HepG2 (cell line): ENCODE data around the gene RABEP1. TPM values are rescaled to one million over a fixed set of nuclear protein-coding genes. Genes with fewer than 3 reads are reported as not detected.

Experiments used
- ATAC-seq: fragments of 200-7000 bp; cut with Tn5 transposase; 3 replicates; pipeline ENCODE4 v1.9.1; 2020; ENCODE audit warnings: mild to moderate bottlenecking, moderate library complexity
- BruUV-seq: library from RNA; stranded (reverse); fragments of 400-500 nt; replicated peaks from 2 replicates; lab custom pipeline; 2021; lab: Mats Ljungman, UMichigan
- CTCF ChIA-PET: fragments of 300-600 bp; formaldehyde crosslinking; extraction: SDS; loops from one replicate; lab custom pipeline; 2021; ENCODE audit warnings: low total read pairs, inconsistent platforms, low intra/inter-chr PET ratio; lab: Yijun Ruan, JAX
- POLR2A ChIA-PET: fragments of 350-600 bp; sonication (Branson Sonifier 250); formaldehyde crosslinking; loops from one replicate; lab custom pipeline; 2020; ENCODE audit warnings: antibody characterized with exemption, inconsistent platforms; lab: Yijun Ruan, JAX
- DNase-seq: peaks from one replicate; pipeline ENCODE4 v3.0.0-alpha.2; 2015; ENCODE audit warnings: low spot score
- FAIRE-seq: peaks from 3 replicates; lab custom pipeline; 2011; peaks lifted over from hg19 to GRCh38; lab: Jason Lieb, UNC
- H2AFZ ChIP-seq: one replicate; pipeline ENCODE4 v1.6.1; 2011; ENCODE audit warnings: low read length, inconsistent platforms
- H3K27ac ChIP-seq: fragments of 300-600 bp; 3 replicates; pipeline ENCODE4 v1.8.0; 2011; ENCODE audit warnings: mixed run types, mild to moderate bottlenecking, mixed read lengths, low read length, inconsistent platforms; ENCODE audit not compliant: insufficient read depth; ENCODE audit errors: extremely low read length
- H3K27me3 ChIP-seq, 2 experiments: fragments of 200-600 bp in 1 of 2; 2 replicates in 1 of 2; 3 replicates in 1 of 2; pipeline versions ENCODE4 v1.6.0 to v1.8.0; 2011; ENCODE audit warnings: low read length in 2 of 2, mild to moderate bottlenecking in 2 of 2, moderate library complexity in 2 of 2, inconsistent platforms in 1 of 2; ENCODE audit not compliant: insufficient read depth in 2 of 2, control insufficient read depth in 1 of 2
- H3K36me3 ChIP-seq, 2 experiments: fragments of 200-600 bp in 1 of 2; replicated peaks in 1 of 2; 2 replicates in 1 of 2; 3 replicates in 1 of 2; pipeline versions ENCODE4 v1.5.1 to v1.8.0; 2011; ENCODE audit warnings: low read length in 2 of 2, inconsistent platforms in 1 of 2; ENCODE audit not compliant: insufficient read depth in 2 of 2, control insufficient read depth in 1 of 2
- H3K4me1 ChIP-seq: 2 replicates; pipeline ENCODE4 v1.5.1; 2012; ENCODE audit warnings: low read length, inconsistent platforms; ENCODE audit not compliant: insufficient read depth
- H3K4me2 ChIP-seq: 2 replicates; pipeline ENCODE4 v1.6.0; 2011; ENCODE audit warnings: low read depth, low read length, inconsistent platforms
- H3K4me3 ChIP-seq, 3 experiments: fragments of 200-600 bp in 1 of 3; sonication (generic), shearing (Covaris generic) in 1 of 3; replicated peaks in 1 of 3; 2 replicates each; pipeline ENCODE4 v1.5.1; 2011 to 2016; ENCODE audit warnings: low read length in 3 of 3, inconsistent platforms in 2 of 3, low read depth in 2 of 3, mild to moderate bottlenecking in 2 of 3, control low read depth in 1 of 3, mixed read lengths in 1 of 3; ENCODE audit not compliant: insufficient read depth in 1 of 3
- H3K79me2 ChIP-seq: one replicate; pipeline ENCODE4 v1.6.1; 2011; ENCODE audit warnings: low read length, inconsistent platforms; ENCODE audit not compliant: insufficient read depth
- H3K9ac ChIP-seq: 2 replicates; pipeline ENCODE4 v1.6.0; 2011; ENCODE audit warnings: mild to moderate bottlenecking, low read depth, low read length, inconsistent platforms; ENCODE audit not compliant: insufficient read depth
- H3K9me3 ChIP-seq: 2 replicates; pipeline ENCODE4 v1.5.1; 2012; ENCODE audit warnings: mild to moderate bottlenecking, low read length
- H4K20me1 ChIP-seq: 2 replicates; pipeline ENCODE4 v1.6.0; 2011; ENCODE audit warnings: inconsistent platforms, mild to moderate bottlenecking, low read length, moderate library complexity; ENCODE audit not compliant: insufficient read depth
- DMTF1 ChIP-seq: sonication (generic); formaldehyde crosslinking; IDR thresholded peaks from 2 replicates; pipeline ENCODE4 v1.4.0; 2020; ENCODE audit warnings: mild to moderate bottlenecking, missing genetic modification reagents
- FOSL1 ChIP-seq: sonication (generic); formaldehyde crosslinking; IDR thresholded peaks from 2 replicates; pipeline ENCODE4 v1.9.0; 2021; ENCODE audit warnings: missing genetic modification reagents, borderline replicate concordance
- GZF1 ChIP-seq: sonication (generic); formaldehyde crosslinking; IDR thresholded peaks from 2 replicates; pipeline ENCODE4 v1.5.1; 2020; ENCODE audit warnings: mild to moderate bottlenecking, missing genetic modification reagents
- ZFP90 ChIP-seq: sonication (generic); formaldehyde crosslinking; IDR thresholded peaks from 2 replicates; pipeline ENCODE4 v1.8.0; 2022; ENCODE audit warnings: missing genetic modification reagents, mild to moderate bottlenecking, inconsistent platforms, borderline replicate concordance
- ZNF576 ChIP-seq: sonication (generic); formaldehyde crosslinking; IDR thresholded peaks from 2 replicates; pipeline ENCODE4 v1.4.0; 2020; ENCODE audit warnings: mild to moderate bottlenecking, missing genetic modification reagents
- ZNF607 ChIP-seq: sonication (generic); formaldehyde crosslinking; IDR thresholded peaks from 2 replicates; pipeline ENCODE4 v1.5.1; 2020; ENCODE audit warnings: missing genetic modification reagents, mild to moderate bottlenecking, borderline replicate concordance
- WGBS: methylation state at CpG from one replicate; pipeline ENCODE4 v1.1.6; 2017; ENCODE audit warnings: low lambda C conversion rate; 5-methylcytosine and 5-hydroxymethylcytosine counted together
- in situ Hi-C: cut with HindIII; loops from 2 replicates; pipeline ENCODE4 v1.10.0; 2017; ENCODE audit warnings: low pct_unique_long_range_greater_than_20kb; ENCODE audit not compliant: extremely low pct_ligation_motif_present
- intact Hi-C: fragments of 100-400 bp; cut with micrococcal nuclease; formaldehyde crosslinking; loops from one replicate; pipeline ENCODE4 v1.10.0; 2022; ENCODE audit not compliant: unreplicated experiment
- polyA plus RNA-seq, 8 experiments: library from polyadenylated mRNA; depleted of rRNA in 3 of 8; stranded (reverse) in 7 of 8; unstranded in 1 of 8; fragments of >200 nt; fragmentation: Illumina TruSeq in 4 of 8; extraction: Trizol in 4 of 8; gene quantifications; 2 replicates each; pipeline versions ENCODE4 v1.2.1 to v1.2.3, GENCODE V29; 2011 to 2016; ENCODE audit warnings: low read depth in 4 of 8, missing spikeins in 1 of 8, mixed read lengths in 1 of 8; ENCODE audit not compliant: insufficient read depth in 1 of 8
- total RNA-seq, 5 experiments: library from RNA; depleted of rRNA; stranded (reverse); fragments of >200 nt; fragmentation: Illumina TruSeq; extraction: Trizol; gene quantifications; 2 replicates each; pipeline ENCODE4 v1.2.3, GENCODE V29; 2016; ENCODE audit warnings: low read depth in 1 of 5

The RABEP1 gene
- total and polyA plus RNA-seq, 2 of the 13 experiments (the other 11 are each of a cell fraction or from before 2014, with no cell fraction given): 13.7 to 41.5 TPM

- peaks cover 29% of the 10 kb centered on the region for H4K20me1 ChIP-seq
- TF ChIP-seq ZNF576 (CRISPR knock-in tag) (no peak), DMTF1 (CRISPR knock-in tag) (0 out of 2 replicates have a peak, but pooled peaks have one; percentile 31)
- TF ChIP-seq, all 625 proteins: peak for 1
- H3K4me3 ChIP-seq: no peak overlapping the region
- intact Hi-C loops (loop anchor here (1.0 kb wide), 1 partner anchor 40 kb away; no protein-coding TSS in a partner anchor), in situ Hi-C loops (no loop called here)
- H3K4me1 ChIP-seq: peaks cover 17% of the 10 kb centered on the region
- no peaks in the 10 kb centered on the region for H3K9me3 ChIP-seq
- FAIRE-seq (no peak), ATAC-seq (no peak), DNase-seq (no peak)
- ChIA-PET POLR2A (no interaction called here), CTCF (interaction anchor here (1.0 to 1.7 kb wide), 2 partner anchors 40 to 45 kb away, joined by 4 to 33 read pairs; partner anchors contain the start of gene ZNF594)
- H3K4me2 ChIP-seq: no peak overlapping the region
- H3K9ac ChIP-seq: no peak overlapping the region
- no peak overlapping the region for H3K27ac ChIP-seq
- 62% methylated on average over 3 of the region's 3 CpGs for WGBS
- H3K27me3 ChIP-seq: peaks cover 5 to 29% of the 10 kb centered on the region in 2 experiments; a peak in 4 of 5 replicates
- no peaks in the 10 kb centered on the region for H3K79me2 ChIP-seq
- H3K36me3 ChIP-seq: no peaks in the 10 kb centered on the region
- no TSS peak for BruUV-seq
- H2AFZ ChIP-seq: no peak overlapping the region
These were observed 45.0 kb upstream of the RABEP1 start for GRCh38 chr17:5236938-5237540.

GRCh38 chr17:5237541-5238016 lies 44.5 kb upstream of the RABEP1 start:
- POLR2A ChIA-PET: no interaction called here
- in situ Hi-C loops: no loop called here
- peak; percentile 94 for FAIRE-seq
- TF ChIP-seq DMTF1 (CRISPR knock-in tag): 0 out of 2 replicates have a peak, but pooled peaks have one; percentile 12
- TF ChIP-seq GZF1 (CRISPR knock-in tag): peak; percentile 87; the same call in 1 of the 2 replicates
- TF ChIP-seq ZNF607 (CRISPR knock-in tag): no peak
- peak; percentile 68; the same call in 1 of the 2 replicates for TF ChIP-seq ZFP90
- no peak for TF ChIP-seq FOSL1 (CRISPR knock-in tag)

More at GRCh38 chr17:5237541-5238016, 44.5 kb upstream of the RABEP1 start:
- WGBS: 4% methylated on average over 6 of the region's 6 CpGs
- Histone ChIP-seq H3K9me3 (no peaks in the 10 kb centered on the region), H3K27ac (no peak overlapping the region), H3K4me1 (peaks cover 17% of the 10 kb centered on the region), H2AFZ (no peak overlapping the region), H3K36me3 (no peaks in the 10 kb centered on the region), H3K9ac (no peak overlapping the region), H3K4me2 (no peak overlapping the region), H4K20me1 (peaks cover 24% of the 10 kb centered on the region), H3K27me3 (peaks cover 5 to 26% of the 10 kb centered on the region in 2 experiments; a peak in 4 of 5 replicates), H3K79me2 (no peaks in the 10 kb centered on the region), H3K4me3 (no peak overlapping the region)
- intact Hi-C loops: loop anchor here (1.0 kb wide), 1 partner anchor 40 kb away; no protein-coding TSS in a partner anchor
- CTCF ChIA-PET: interaction anchor here (0.6 to 1.7 kb wide), 4 partner anchors 12 to 46 kb away, joined by 3 to 33 read pairs (median 4); partner anchors contain the start of gene ZNF594
- no TSS peak for BruUV-seq
- ATAC-seq (peak; percentile 94), DNase-seq (peak; percentile 81)
